ENCODE results near the gene N4BP2.

DNA sequence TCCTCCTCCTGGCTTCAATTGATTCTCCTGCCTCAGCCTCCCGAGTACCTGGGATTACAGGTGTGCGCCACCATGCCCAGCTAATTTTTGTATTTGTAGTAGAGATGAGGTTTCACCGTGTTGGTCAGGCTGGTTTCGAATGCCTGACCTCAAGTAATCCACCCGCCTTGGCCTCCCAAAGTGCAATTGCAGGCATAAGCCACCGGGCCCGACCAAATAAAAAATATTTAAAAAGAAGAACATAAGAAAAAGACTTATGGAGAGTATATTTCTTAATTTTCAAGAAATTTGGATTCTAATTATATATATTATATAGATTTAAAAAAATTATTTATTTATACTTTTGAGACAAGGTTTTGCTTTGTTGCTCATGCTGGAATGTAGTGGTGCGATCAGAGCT is 29.8 kb downstream of the N4BP2 start:
- TF ChIP-seq, protein P1, sequence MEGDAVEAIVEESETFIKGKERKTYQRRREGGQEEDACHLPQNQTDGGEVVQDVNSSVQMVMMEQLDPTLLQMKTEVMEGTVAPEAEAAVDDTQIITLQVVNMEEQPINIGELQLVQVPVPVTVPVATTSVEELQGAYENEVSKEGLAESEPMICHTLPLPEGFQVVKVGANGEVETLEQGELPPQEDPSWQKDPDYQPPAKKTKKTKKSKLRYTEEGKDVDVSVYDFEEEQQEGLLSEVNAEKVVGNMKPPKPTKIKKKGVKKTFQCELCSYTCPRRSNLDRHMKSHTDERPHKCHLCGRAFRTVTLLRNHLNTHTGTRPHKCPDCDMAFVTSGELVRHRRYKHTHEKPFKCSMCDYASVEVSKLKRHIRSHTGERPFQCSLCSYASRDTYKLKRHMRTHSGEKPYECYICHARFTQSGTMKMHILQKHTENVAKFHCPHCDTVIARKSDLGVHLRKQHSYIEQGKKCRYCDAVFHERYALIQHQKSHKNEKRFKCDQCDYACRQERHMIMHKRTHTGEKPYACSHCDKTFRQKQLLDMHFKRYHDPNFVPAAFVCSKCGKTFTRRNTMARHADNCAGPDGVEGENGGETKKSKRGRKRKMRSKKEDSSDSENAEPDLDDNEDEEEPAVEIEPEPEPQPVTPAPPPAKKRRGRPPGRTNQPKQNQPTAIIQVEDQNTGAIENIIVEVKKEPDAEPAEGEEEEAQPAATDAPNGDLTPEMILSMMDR (IDR thresholded peaks at IDR 0.05; ENCODE audit: low read length), result no peak
- TF ChIP-seq EZH2 (optimal IDR thresholded peaks at IDR 0.05; ENCODE audit: low read depth, low read length) (no peak), EZH2phosphoT487 (IDR thresholded peaks at IDR 0.05; ENCODE audit: low read length) (no peak)
